GM19328 (cell line): ENCODE data around the gene PRKCQ.
"Not testable (repeated sequence)": the region's sequence is repeated elsewhere in the genome, so short reads cannot be mapped to it uniquely, and the experiment has no call there.

Experiments
- ATAC-seq: cut with Tn5 transposase; IDR thresholded peaks from one replicate; pipeline ENCODE4 v1.9.1; 2021; ENCODE audit warnings: mild to moderate bottlenecking, moderate library complexity; ENCODE audit not compliant: unreplicated experiment

The PRKCQ gene

DNA sequence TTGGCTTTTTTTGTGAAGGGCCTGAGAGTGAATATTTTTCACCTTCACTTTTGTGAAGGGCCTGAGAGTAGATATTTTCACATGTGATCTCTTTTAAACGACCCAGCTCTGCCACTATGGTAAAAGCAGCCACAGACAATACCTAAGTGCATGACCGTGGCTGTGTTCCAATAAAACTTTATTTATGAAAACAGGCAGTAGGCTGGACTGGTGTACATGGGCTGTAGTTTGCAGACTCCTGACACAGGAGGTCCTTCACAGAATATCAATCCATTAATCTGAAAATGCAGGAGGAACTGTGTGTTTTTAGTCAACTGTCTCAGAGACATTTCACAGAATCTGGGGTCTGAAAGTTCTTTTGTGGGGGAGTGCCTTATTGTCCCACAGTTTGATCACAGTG lies 186.9 kb downstream of the PRKCQ start:
- ATAC-seq = no peak

DNA sequence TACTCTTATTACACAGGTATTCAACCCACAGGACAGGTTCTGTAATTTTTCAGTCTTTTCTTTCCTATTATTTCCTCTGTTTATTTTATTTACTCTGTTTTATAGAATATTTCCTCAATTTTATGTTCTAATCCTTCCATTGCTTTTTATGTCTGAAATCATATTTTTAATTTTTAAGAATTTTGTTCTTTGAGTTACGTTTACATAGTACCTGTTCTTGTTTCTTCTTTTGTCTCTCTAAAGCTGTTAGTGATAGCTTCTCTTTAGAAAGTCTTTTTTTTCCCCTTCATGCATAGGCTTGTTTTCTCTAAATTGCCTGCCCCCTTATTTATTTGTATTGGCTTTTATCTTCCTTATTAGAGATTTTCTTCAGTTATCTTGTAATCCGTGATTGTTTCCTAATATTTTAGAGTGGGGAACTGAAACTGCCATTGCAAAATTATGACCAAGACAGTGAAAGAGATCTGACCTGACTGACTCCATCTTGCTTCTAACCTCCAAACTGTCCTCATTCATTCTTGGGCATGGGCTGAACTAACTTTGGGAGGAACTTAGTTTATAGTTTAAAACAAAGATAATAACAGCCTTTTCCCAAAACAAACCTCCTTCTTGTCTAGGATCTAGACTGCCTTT lies 189.7 kb downstream of the PRKCQ start:
- no peak for ATAC-seq

DNA sequence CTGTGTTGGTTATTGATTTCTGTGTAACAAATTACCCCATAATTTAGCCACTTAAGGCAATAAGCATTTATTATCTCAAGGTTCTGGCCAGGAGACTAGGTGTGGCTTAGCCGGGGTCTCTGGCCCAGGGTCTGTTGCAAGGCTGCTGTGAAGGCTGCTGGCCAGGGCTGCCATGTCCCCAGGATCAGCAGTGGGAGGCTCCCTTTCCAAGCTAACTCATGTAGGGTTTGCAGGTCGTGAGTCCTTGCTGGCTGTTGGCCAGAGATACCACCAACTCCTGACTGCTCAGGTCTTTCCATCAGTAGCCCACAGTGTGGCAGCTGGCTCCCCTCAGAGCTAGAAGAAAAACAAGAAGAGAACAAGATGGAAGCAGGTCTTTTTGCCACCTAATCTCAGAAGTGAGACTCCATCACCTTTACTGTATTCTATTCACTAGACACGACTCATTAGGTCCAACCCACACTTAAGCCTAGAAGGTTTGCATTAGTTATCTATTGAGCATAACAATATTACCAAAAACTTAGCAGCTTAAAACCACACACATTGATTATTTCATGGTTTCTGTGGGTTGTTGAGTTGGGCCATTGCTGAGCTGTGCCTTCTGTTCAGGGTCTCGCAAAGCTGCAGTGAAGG lies 191.7 kb downstream of the PRKCQ start:
- no peak for ATAC-seq

DNA sequence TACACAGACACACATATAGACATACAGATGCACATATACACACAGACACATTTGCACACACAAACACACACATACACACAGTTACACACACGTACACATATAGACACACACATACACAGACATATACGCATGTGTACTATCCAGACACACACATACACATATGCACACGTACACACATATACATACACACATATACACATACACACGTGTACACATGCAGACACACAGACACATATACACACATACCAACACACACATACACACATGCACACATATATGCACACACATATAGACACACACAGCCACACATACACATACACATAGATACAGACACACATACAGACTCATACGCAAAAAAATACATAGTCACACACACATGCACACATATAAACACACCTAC lies 193.1 kb downstream of the PRKCQ start:
- ATAC-seq = no peak

DNA sequence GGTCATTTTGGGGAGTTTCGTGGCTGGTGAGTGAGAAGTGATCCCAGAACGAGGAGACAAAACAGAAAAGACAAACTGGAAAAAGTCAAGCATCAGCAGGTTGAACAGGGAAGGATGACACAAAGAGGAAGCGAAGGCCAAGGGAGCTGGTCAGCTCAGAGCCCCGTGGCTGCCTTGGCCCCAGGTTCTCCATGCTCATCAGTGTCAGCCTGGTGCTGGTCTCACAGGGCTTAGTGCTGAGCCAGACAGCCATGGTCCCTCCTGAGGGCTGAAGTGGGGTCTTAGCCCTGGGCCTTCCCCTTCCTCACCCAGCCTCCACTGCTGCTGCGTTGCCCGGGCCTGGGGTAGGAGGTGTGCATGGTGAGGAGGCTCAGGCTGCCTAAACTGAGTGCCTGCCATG lies 193.7 kb downstream of the PRKCQ start:
- no peak for ATAC-seq

DNA sequence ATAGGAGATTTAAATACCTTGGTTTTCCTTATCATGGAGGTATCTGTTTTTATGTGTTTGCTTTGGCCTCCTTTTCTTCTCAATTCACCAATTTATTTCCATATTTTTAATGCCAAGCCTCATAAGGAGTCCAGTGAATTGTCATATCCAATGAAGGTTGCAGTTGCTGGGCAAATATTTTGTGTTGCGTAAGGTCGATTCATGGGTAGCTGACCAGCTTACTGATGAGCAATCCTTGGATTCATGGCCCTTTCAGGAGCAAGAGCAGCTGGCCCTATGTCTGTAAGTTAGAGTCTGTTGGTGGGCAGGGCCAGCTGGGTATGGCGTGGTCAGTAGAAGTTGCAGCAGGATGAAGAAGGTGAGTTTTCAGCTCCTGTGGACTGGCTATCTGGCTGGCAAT lies 194.4 kb downstream of the PRKCQ start:
- no peak for ATAC-seq

DNA sequence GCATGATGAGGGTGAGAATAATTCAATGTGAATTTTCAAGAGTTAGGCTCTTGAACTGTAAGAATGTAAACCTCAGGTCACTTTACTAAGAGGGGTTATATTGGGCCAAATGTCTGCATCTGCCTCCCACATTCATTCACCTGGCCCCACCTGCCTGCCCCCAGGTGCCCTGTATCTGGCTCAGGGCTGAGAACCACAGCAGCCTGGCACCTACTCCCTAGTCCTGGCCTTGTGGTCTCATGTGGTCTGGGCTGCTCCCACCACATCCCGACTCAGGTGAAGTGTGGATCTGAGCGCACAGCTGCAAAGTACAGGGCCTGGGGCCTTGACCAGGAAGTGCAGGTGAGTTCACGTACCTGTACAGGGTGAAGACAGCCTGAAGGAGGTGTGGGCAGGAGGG lies 195.2 kb downstream of the PRKCQ start:
- ATAC-seq = no peak

DNA sequence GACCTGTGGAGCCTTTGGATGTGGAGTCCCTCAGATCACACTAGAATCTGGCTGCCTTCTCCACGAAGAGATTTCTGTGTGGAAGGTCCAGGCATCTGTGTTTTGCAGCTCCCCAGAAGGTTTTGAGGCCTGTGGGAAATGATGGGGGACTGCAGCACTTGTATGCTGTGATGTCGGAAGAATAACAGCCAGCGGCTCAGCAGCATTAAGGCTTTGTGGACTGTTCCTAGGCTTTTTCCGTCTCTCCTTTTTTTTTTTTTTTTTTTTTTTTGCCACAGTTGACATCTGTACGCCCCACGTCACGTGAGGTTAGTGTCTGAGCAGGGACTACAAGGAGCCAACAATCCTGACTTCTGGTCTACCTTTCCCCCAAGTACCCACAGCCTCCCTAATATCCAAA lies 196.0 kb downstream of the PRKCQ start:
- ATAC-seq = no peak

DNA sequence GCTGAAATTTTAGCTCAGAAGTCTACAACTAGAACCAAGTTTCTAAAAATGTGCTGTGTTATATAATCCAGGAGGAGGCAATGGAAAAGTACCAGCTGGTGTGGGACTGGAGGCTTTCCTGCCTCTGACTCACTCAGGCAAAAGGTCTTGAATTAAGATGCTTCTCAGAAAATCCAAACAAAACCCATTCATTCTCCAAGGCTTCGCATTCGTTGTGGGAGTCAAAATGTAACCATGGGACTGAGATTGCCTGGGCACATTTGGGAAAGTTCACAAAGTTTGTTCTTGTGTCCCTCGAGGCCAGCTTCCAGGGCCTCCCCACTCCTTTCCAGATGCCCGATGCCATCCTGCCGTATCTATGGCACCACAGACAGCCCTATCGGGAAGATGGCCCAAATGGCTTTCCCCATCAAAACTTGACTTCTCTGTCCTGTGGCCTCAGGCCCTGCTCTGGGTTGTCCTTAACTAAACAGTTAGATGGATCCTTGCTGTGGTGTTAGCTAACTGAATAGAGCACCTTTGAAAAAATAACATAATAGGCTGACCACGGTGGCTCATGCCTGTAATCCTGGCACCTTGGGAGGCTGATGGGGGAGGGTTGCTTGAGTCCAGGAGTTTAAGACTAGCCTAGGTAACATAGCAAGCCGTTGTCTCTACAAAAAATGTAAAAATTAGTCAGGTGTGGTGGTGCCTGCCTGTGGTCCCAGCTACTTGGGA lies 196.8 kb downstream of the PRKCQ start:
- ATAC-seq = no peak

DNA sequence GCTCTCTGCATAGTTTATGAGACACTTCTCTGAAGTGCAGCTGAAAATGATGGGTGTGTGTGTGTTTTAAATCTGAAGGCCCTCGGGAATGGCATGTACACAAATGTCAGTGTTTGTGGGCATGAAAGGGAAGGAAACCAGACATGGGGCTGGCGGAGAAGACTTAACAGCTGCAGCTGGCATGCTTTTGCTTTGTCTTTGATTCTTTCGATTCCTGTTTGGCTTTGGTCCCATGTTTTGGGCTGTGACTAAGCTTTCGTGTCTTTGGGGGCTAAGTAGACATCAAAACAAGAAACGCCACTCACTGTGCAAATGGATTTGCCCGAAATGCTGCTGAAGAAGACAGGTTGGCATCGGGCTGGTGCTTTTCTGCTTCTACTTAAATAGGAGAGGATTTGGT lies 198.0 kb downstream of the PRKCQ start:
- peak; percentile 73 for ATAC-seq

DNA sequence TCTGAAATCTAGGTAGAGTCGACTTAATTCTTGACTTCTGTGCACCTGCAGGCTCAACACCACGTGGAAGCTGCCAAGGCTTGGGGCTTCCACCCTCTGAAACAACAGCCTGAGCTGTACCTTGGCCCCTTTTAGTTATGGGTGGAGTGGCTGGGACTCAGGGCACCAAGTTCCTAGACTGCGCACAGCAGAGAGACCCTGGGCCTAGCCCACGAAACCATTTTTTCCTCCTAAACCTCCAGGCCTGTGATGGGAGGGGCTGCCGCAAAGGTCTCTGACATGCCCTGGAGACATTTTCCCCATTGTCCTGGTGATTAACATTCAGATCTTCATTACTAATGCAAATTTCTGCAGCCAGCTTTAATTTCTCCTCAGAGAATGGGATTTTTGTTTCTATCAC lies 199.6 kb downstream of the PRKCQ start:
- not testable (repeated sequence) for ATAC-seq

DNA sequence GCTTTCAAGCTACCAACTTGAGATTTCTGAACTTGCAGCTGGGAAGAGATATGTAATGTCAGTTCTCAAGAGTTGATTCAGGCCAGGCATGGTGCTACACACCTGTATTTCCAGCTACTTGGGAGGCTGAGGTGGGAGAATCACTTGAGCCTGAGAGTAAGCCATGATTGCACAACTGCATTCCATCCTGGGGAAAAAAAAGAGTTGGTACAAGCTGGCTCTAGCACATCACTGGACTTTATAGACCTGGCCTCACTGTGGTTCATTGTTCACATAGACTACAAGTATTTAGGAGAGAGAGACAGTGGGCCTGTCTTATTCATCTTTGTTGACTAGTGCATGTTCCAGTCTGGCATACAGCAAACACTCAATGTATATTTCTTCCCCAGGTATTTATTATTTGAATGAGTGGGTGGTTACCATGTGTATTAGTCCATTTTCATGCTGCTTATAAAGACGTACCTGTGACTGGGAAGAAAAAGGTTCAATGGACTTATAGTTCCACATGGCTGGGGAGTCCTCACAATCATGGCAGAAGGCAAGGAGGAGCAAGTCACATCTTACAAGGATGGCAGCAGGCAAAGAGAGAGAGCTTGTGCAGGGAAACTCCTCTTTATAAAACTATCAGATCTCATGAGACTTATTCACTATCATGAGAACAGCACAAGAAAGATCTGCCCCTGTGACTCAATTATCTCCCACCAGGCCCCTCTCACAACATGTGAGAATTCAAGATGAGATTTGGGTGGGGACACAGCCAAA lies 200.9 kb downstream of the PRKCQ start:
- ATAC-seq = no peak
